ENCODE measurements around the gene LOXL4.

The LOXL4 gene

GRCh38 chr10:98201760-98202159, 66.2 kb downstream of the LOXL4 start:
- DNase-seq (ENCODE audit: low read depth in 3 of 3, low spot score in 1 of 3) = no peak
